GM12878 (cell line): Measurements from ENCODE around the gene ITPRIPL1. TPM values are rescaled to one million over a fixed set of nuclear protein-coding genes. Genes with fewer than 3 reads are reported as not detected.

ENCODE experiments used
- ATAC-seq: fragments of 200-7000 bp; cut with Tn5 transposase; 3 replicates; pipeline ENCODE4 v1.9.1; 2020; ENCODE audit warnings: mild to moderate bottlenecking, moderate library complexity
- BruUV-seq: library from RNA; stranded (reverse); fragments of 400-500 nt; replicated peaks from 2 replicates; lab custom pipeline; 2021; lab: Mats Ljungman, UMichigan
- CTCF ChIA-PET: fragments of 300-600 bp; sonication (Branson Sonifier 250); formaldehyde crosslinking; extraction: SDS; loops from one replicate; lab custom pipeline; 2021; ENCODE audit warnings: inconsistent platforms; lab: Yijun Ruan, JAX
- POLR2A ChIA-PET: fragments of 350-600 bp; formaldehyde crosslinking; extraction: SDS; loops from one replicate; lab custom pipeline; 2021; ENCODE audit warnings: inconsistent platforms; lab: Charles Lee
- RAD21 ChIA-PET: fragments of 300-600 bp; sonication (Branson Sonifier 250); formaldehyde crosslinking; loops from one replicate; lab custom pipeline; 2023; ENCODE audit warnings: antibody characterized with exemption; ENCODE audit not compliant: unreplicated experiment; lab: Charles Lee
- SMC1A ChIA-PET: fragments of 300-600 bp; sonication (Branson Sonifier 250); formaldehyde crosslinking; loops from one replicate; lab custom pipeline; 2023; ENCODE audit not compliant: unreplicated experiment, uncharacterized antibody; lab: Charles Lee
- DNase-seq: peaks from one replicate; pipeline ENCODE4 v3.0.0-alpha.2; 2011; ENCODE audit warnings: low read depth, low spot score
- FAIRE-seq: peaks from 3 replicates; lab custom pipeline; 2011; peaks lifted over from hg19 to GRCh38; lab: Jason Lieb, UNC
- H2AFZ ChIP-seq: 2 replicates; pipeline ENCODE4 v1.6.0; 2011; ENCODE audit warnings: low read depth, low read length, control low read depth; ENCODE audit not compliant: control insufficient read depth
- H3K27ac ChIP-seq: 2 replicates; pipeline ENCODE4 v1.5.1; 2011; ENCODE audit warnings: control low read depth; ENCODE audit not compliant: control insufficient read depth, insufficient read depth
- H3K27me3 ChIP-seq, 2 experiments: replicated peaks in 1 of 2; 2 replicates each; pipeline versions ENCODE4 v1.6.0 to v1.6.1; 2011; ENCODE audit warnings: low read length in 1 of 2; ENCODE audit not compliant: control insufficient read depth in 2 of 2, insufficient read depth in 2 of 2
- H3K36me3 ChIP-seq, 2 experiments: 2 replicates each; pipeline ENCODE4 v1.5.1; 2011; ENCODE audit warnings: low read length in 1 of 2; ENCODE audit not compliant: control insufficient read depth in 2 of 2, insufficient read depth in 2 of 2
- H3K4me1 ChIP-seq: 2 replicates; pipeline ENCODE4 v1.6.1; 2011; ENCODE audit warnings: mild to moderate bottlenecking, low read length, moderate library complexity, mixed read lengths; ENCODE audit not compliant: control insufficient read depth, insufficient read depth
- H3K4me2 ChIP-seq: 2 replicates; pipeline ENCODE4 v1.6.0; 2011; ENCODE audit warnings: control low read depth; ENCODE audit not compliant: control insufficient read depth, insufficient read depth
- H3K4me3 ChIP-seq: fragments of 200-600 bp; sonication (generic); 2 replicates; pipeline ENCODE4 v1.5.1; 2016
- H3K79me2 ChIP-seq: 2 replicates; pipeline ENCODE4 v1.6.0; 2011; ENCODE audit warnings: low read length; ENCODE audit not compliant: control insufficient read depth, insufficient read depth
- H3K9ac ChIP-seq: 2 replicates; pipeline ENCODE4 v1.8.0; 2011; ENCODE audit warnings: low read length, control low read depth, mixed read lengths; ENCODE audit not compliant: control insufficient read depth, insufficient read depth
- H3K9me3 ChIP-seq: replicated peaks from 3 replicates; pipeline ENCODE4 v1.5.1; 2011; ENCODE audit warnings: mild to moderate bottlenecking, low read length; ENCODE audit not compliant: control insufficient read depth, insufficient read depth
- H4K20me1 ChIP-seq: 2 replicates; pipeline ENCODE4 v1.6.0; 2011; ENCODE audit not compliant: control insufficient read depth, insufficient read depth
- BCL3 ChIP-seq: IDR thresholded peaks from 2 replicates; pipeline ENCODE4 v1.6.1; 2011; ENCODE audit warnings: borderline replicate concordance, low read depth, mild to moderate bottlenecking, moderate library complexity, low read length; ENCODE audit not compliant: insufficient read depth, poor library complexity, severe bottlenecking
- BHLHE40 ChIP-seq, 2 experiments: fragments of 450-650 bp in 1 of 2; IDR thresholded peaks; 2 replicates each; pipeline ENCODE4 v1.6.1; 2011 to 2017; ENCODE audit warnings: low read depth in 2 of 2, borderline replicate concordance in 1 of 2, improper control_type of control experiment in 1 of 2, low read length in 1 of 2, mild to moderate bottlenecking in 1 of 2
- FOXK2 ChIP-seq: fragments of 450-650 bp; IDR thresholded peaks from 2 replicates; pipeline ENCODE4 v1.6.1; 2017; ENCODE audit warnings: mild to moderate bottlenecking, moderate library complexity
- FOXM1 ChIP-seq: IDR thresholded peaks from 2 replicates; pipeline ENCODE4 v1.6.1; 2012; ENCODE audit warnings: low read depth, mild to moderate bottlenecking, inconsistent platforms, low read length, moderate library complexity
- KDM1A ChIP-seq: fragments of 200-600 bp; sonication (generic); IDR thresholded peaks from 2 replicates; pipeline ENCODE4 v1.6.1; 2016; ENCODE audit warnings: borderline replicate concordance
- NR2F1 ChIP-seq: fragments of 450-650 bp; conservative IDR thresholded peaks from 2 replicates; pipeline ENCODE4 v1.6.1; 2017; ENCODE audit warnings: mild to moderate bottlenecking
- SMAD1 ChIP-seq: fragments of 450-650 bp; IDR thresholded peaks from 2 replicates; pipeline ENCODE4 v1.6.1; 2018; ENCODE audit warnings: mild to moderate bottlenecking, low read depth; ENCODE audit not compliant: partially characterized antibody
- SMARCA5 ChIP-seq: fragments of 450-650 bp; IDR thresholded peaks from 2 replicates; pipeline ENCODE4 v1.6.1; 2017; ENCODE audit warnings: mild to moderate bottlenecking
- TAF1 ChIP-seq: IDR thresholded peaks from 2 replicates; pipeline ENCODE4 v1.6.1; 2011; ENCODE audit warnings: mild to moderate bottlenecking, low read depth, low read length, borderline replicate concordance
- whole genome bisulfite sequencing: methylation state at CpG from one replicate; pipeline ENCODE4 v1.1.6; 2016; ENCODE audit warnings: low lambda C conversion rate; ENCODE audit not compliant: insufficient replicate concordance, insufficient coverage; ENCODE audit errors: missing lambda C conversion rate; 5-methylcytosine and 5-hydroxymethylcytosine counted together
- in situ Hi-C: fragments of 300-500 bp; cut with MboI; formaldehyde crosslinking; loops from 9 replicates; pipeline ENCODE4 v1.14.3; 2018; ENCODE audit warnings: mixed read lengths
- intact Hi-C: fragments of 100-400 bp; cut with micrococcal nuclease; formaldehyde crosslinking; loops from one replicate; pipeline ENCODE4 v1.14.2; 2022; ENCODE audit not compliant: unreplicated experiment
- polyA plus RNA-seq, 11 experiments: library from polyadenylated mRNA; depleted of rRNA in 4 of 11; unstranded in 6 of 11; stranded (reverse) in 5 of 11; fragments of >200 nt; fragmentation: Nextera tagmentation in 4 of 11; fragmentation: Illumina TruSeq in 1 of 11; extraction: Ambion mirVana in 4 of 11; extraction: Trizol in 1 of 11; gene quantifications; 1 replicate in 1 of 11; 2 replicates in 10 of 11; pipeline versions ENCODE4 v1.2.1 to v1.2.3, GENCODE V29; 2011 to 2016; ENCODE audit warnings: inconsistent platforms in 2 of 11, missing spikeins in 2 of 11, low read depth in 1 of 11
- total RNA-seq, 4 experiments: library from RNA; depleted of rRNA in 3 of 4; stranded (reverse); fragments of >200 nt in 3 of 4; fragmentation: Illumina TruSeq in 1 of 4; extraction: Trizol in 1 of 4; gene quantifications; 2 replicates each; pipeline versions ENCODE4 v1.2.1 to v1.2.3, GENCODE V29; 2013 to 2021
- TF ChIP-seq, protein P1 (sequence below): fragments of 450-650 bp; formaldehyde crosslinking; IDR thresholded peaks from 2 replicates; pipeline ENCODE4 v1.4.0; 2020; ENCODE audit warnings: mild to moderate bottlenecking, moderate library complexity
- TF ChIP-seq, protein P2 (sequence below): fragments of 450-650 bp; IDR thresholded peaks from 2 replicates; pipeline ENCODE4 v1.6.1; 2016; ENCODE audit warnings: mild to moderate bottlenecking
- TF ChIP-seq, protein P3 (sequence below): IDR thresholded peaks from 2 replicates; pipeline ENCODE4 v1.6.1; 2012; ENCODE audit warnings: low read depth, low read length, improper control_type of control experiment

Gene ITPRIPL1
- total and polyA plus RNA-seq, 10 of the 15 experiments (the other 5 are each of a cell fraction or from before 2014, with no cell fraction given) = 4.9 to 28.7 (median 14.3) TPM

DNA sequence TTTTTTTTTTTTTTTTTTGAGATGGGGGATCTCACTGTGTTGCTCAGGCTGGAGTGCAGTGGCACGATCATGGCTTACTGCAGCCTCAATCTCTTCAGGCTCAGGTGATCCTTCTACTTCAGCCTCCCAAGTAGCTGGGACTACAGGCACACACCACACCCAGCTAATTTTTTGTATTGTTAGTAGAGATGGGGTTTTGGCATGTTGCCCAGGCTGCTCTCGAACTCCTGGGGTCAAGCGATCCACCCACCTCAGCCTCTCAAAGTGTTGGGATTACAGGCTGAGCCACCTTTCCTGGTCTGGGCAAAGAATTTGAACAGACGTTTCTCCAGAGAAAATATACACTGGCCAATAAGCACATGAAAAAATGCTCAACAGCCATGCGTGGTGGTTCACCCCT is 16.9 kb upstream of the ITPRIPL1 start (continued):
- TF ChIP-seq, protein P1, sequence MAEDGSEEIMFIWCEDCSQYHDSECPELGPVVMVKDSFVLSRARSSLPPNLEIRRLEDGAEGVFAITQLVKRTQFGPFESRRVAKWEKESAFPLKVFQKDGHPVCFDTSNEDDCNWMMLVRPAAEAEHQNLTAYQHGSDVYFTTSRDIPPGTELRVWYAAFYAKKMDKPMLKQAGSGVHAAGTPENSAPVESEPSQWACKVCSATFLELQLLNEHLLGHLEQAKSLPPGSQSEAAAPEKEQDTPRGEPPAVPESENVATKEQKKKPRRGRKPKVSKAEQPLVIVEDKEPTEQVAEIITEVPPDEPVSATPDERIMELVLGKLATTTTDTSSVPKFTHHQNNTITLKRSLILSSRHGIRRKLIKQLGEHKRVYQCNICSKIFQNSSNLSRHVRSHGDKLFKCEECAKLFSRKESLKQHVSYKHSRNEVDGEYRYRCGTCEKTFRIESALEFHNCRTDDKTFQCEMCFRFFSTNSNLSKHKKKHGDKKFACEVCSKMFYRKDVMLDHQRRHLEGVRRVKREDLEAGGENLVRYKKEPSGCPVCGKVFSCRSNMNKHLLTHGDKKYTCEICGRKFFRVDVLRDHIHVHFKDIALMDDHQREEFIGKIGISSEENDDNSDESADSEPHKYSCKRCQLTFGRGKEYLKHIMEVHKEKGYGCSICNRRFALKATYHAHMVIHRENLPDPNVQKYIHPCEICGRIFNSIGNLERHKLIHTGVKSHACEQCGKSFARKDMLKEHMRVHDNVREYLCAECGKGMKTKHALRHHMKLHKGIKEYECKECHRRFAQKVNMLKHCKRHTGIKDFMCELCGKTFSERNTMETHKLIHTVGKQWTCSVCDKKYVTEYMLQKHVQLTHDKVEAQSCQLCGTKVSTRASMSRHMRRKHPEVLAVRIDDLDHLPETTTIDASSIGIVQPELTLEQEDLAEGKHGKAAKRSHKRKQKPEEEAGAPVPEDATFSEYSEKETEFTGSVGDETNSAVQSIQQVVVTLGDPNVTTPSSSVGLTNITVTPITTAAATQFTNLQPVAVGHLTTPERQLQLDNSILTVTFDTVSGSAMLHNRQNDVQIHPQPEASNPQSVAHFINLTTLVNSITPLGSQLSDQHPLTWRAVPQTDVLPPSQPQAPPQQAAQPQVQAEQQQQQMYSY (CRISPR knock-in tag) = no peak
- no peak for TF ChIP-seq SMARCA5
- no peak for TF ChIP-seq FOXK2
- no peak for TF ChIP-seq TAF1
- TF ChIP-seq BCL3 = no peak
- TF ChIP-seq, all 136 proteins: peak for 0

DNA sequence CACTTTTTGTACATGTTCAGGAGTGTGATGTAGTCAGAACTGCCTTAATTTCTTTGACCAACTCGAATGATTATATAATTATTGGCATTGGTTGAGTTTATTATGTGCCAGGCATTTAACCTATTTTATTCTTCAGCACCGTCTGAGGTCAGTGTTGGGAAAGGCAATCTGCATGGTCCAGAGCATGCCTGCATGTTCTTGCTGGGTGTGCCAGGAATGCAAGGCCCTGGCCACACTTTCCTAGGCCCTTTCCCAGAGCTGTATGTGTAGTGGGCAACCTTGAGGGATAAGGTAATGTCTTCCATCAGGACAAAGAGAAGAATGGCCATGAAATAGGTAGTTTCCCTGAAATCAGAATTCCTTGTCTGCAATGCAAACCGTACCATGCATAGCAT is 10.1 kb upstream of the ITPRIPL1 start:
- FAIRE-seq = no peak

More for the DNA sequence above, 10.1 kb upstream of the ITPRIPL1 start:
- ChIA-PET SMC1A (interaction anchor here (1.2 to 13.4 kb wide), 2 partner anchors 9 to 23 kb away, joined by 3 to 231 read pairs; partner anchors contain the start of gene NCAPH), RAD21 (interaction anchor here (0.8 to 1.5 kb wide), 2 partner anchors 9 to 21 kb away, joined by 5 to 7 read pairs; partner anchors contain the start of genes ITPRIPL1 and NCAPH), CTCF (interaction anchor here (1.6 to 1.7 kb wide), 2 partner anchors 10 to 21 kb away, joined by 4 read pairs; partner anchors contain the start of gene NCAPH), POLR2A (interaction anchor here (0.6 to 1.6 kb wide), 3 partner anchors 9 to 471 kb away, joined by 3 to 11 read pairs (median 5); partner anchors contain the start of genes ITPRIPL1 and SNRNP200)
- no peak for TF ChIP-seq BHLHE40 (IDR thresholded peaks at IDR 0.05; ENCODE audit: borderline replicate concordance in 1 of 2, low read depth in 2 of 2, low read length in 1 of 2)
- no peak for TF ChIP-seq SMAD1
- TF ChIP-seq, protein P2, sequence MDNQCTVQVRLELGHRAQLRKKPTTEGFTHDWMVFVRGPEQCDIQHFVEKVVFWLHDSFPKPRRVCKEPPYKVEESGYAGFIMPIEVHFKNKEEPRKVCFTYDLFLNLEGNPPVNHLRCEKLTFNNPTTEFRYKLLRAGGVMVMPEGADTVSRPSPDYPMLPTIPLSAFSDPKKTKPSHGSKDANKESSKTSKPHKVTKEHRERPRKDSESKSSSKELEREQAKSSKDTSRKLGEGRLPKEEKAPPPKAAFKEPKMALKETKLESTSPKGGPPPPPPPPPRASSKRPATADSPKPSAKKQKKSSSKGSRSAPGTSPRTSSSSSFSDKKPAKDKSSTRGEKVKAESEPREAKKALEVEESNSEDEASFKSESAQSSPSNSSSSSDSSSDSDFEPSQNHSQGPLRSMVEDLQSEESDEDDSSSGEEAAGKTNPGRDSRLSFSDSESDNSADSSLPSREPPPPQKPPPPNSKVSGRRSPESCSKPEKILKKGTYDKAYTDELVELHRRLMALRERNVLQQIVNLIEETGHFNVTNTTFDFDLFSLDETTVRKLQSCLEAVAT = no peak
- no peak for TF ChIP-seq NR2F1
- no peak for TF ChIP-seq FOXM1
- TF ChIP-seq, protein P3, sequence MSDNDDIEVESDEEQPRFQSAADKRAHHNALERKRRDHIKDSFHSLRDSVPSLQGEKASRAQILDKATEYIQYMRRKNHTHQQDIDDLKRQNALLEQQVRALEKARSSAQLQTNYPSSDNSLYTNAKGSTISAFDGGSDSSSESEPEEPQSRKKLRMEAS = no peak
- no peak for TF ChIP-seq KDM1A
- no TSS peak for BruUV-seq
- in situ Hi-C loops (no loop called here), intact Hi-C loops (no loop called here)
- ATAC-seq (no peak), DNase-seq (no peak)
- Histone ChIP-seq H2AFZ (no peak overlapping the region), H3K4me1 (peaks cover 16% of the 10 kb centered on the region), H3K9me3 (no peaks in the 10 kb centered on the region), H3K4me2 (no peak overlapping the region), H3K36me3 (no peaks in the 10 kb centered on the region), H3K27ac (no peak overlapping the region), H3K79me2 (peaks cover 8% of the 10 kb centered on the region), H3K9ac (no peak overlapping the region), H3K27me3 (no peaks in the 10 kb centered on the region), H3K4me3 (no peak overlapping the region), H4K20me1 (no peaks in the 10 kb centered on the region)
- 84% methylated on average over 3 of the region's 3 CpGs for WGBS
